ENCODE results near the gene YPEL2.

GRCh38 chr17:59327121-59327980 is 4.1 kb upstream of the YPEL2 start:
- TF ChIP-seq ATF1 (CRISPR knock-in tag; IDR thresholded peaks at IDR 0.05) (no peak), CTCF (IDR thresholded peaks at IDR 0.05) (no peak), JUN (CRISPR knock-in tag; IDR thresholded peaks at IDR 0.05) (no peak), SP1 (CRISPR knock-in tag; conservative IDR thresholded peaks at IDR 0.05) (no peak), E2F4 (CRISPR knock-in tag; IDR thresholded peaks at IDR 0.05; ENCODE audit: borderline replicate concordance, low read depth) (no peak), ZSCAN18 (CRISPR knock-in tag; IDR thresholded peaks at IDR 0.05) (no peak), TEAD4 (CRISPR knock-in tag; IDR thresholded peaks at IDR 0.05) (no peak), USF1 (CRISPR knock-in tag; IDR thresholded peaks at IDR 0.05) (no peak)

Data from WTC11 (cell line).